Measurements from ENCODE around the gene GALNT18.

Gene GALNT18

DNA sequence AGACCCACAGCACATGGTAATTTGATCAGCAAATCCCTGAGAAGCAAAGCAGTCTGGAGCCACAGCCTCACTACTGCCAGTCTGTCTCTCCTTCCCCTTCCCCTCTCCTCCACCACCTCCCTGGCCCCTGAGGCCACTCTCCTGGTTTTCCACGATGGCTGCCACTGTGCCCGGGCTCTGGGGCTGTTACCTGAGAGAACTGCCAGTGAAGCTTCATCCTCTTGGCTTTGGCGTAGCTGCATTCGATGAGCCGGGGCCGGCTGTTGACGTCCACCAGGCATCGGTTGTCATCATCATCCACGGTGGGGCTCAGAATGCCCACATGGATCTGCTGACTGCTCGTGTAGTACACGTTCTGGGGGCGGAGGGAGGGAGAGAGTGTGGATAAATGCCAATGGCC is 329.0 kb downstream of the GALNT18 start:
- H3K4me1 ChIP-seq (ENCODE audit: control extremely low read depth in 1 of 4, control insufficient read depth in 4 of 4, insufficient read depth in 4 of 4, low read length in 3 of 4) = peaks cover 0 to 7% (median 0%) of the 10 kb centered on the region in 4 experiments
- no peak overlapping the region for H3K4me3 ChIP-seq (ENCODE audit: control insufficient read depth in 1 of 7, extremely low read depth in 1 of 7, insufficient read depth in 4 of 7, low read depth in 2 of 7, low read length in 6 of 7)
- WGBS (ENCODE audit: insufficient coverage) = 98% methylated on average over 11 of the region's 12 CpGs
- no peaks in the 10 kb centered on the region for H3K36me3 ChIP-seq (ENCODE audit: control insufficient read depth in 4 of 4, insufficient read depth in 4 of 4, low read length in 3 of 4)
- DNase-seq = no peak
- POLR2A ChIA-PET = no interaction called here
- H3K27ac ChIP-seq (ENCODE audit: insufficient read depth in 1 of 2, low read depth in 1 of 2, low read length in 2 of 2, poor library complexity in 1 of 2, severe bottlenecking in 2 of 2) = no peak overlapping the region
- H3K27me3 ChIP-seq (replicated peaks in 2 of 5; ENCODE audit: control insufficient read depth in 4 of 5, insufficient read depth in 5 of 5, low read length in 4 of 5) = peaks cover 0 to 10% (median 0%) of the 10 kb centered on the region in 5 experiments
- CTCF ChIA-PET = no interaction called here
- no peaks in the 10 kb centered on the region for H3K9me3 ChIP-seq (ENCODE audit: control extremely low read depth in 1 of 5, control insufficient read depth in 4 of 5, insufficient read depth in 2 of 5, low read depth in 1 of 5, low read length in 4 of 5)

DNA sequence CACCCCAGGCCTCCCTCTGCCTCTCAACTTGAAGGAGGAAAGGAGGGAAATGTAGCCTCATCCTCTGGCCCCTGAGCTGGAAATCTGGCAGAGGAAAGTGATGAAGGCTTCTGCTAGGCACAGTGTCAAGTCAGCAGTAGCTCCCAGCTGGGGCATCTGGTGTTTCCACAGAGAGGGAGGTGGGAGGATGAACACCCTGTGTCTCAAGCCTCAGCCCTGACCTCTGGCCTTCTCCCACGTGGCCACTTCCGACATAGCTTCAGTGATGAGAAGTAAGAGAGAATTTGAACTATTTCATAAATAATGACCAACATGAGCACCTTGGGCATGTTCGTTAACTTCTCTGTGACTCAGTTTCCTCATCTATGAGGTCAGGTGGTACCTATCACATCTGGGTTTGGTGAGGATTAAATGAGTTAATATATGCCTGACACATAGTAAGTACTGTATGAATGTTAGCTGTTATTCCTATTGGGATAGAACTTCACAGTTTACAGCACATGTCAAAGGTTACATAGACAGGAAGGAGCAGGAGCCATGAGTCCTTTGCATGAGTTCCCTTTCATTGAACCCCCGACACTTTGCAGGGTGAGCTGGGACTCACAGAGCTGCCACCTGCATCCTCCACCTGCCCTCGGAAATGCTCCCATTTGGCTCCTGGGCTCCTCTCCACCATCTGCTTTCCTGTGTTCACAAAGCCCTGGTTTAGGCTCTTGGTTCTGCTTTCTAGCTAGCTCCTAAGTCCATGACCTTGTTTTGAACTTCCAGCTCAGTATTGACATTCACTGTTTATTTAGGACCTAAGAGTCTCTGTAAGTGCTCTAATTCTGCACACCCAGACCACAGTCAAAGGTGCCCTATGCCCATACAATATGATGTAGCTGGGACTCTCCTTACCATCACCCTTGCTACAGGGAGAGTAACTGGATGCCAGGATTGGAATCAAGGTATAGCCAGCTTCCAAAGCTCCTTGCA is 330.5 kb downstream of the GALNT18 start:
- POLR2A ChIA-PET = no interaction called here
- no peak for DNase-seq
- WGBS (ENCODE audit: insufficient coverage) = 72% methylated on average over 4 of the region's 5 CpGs

DNA sequence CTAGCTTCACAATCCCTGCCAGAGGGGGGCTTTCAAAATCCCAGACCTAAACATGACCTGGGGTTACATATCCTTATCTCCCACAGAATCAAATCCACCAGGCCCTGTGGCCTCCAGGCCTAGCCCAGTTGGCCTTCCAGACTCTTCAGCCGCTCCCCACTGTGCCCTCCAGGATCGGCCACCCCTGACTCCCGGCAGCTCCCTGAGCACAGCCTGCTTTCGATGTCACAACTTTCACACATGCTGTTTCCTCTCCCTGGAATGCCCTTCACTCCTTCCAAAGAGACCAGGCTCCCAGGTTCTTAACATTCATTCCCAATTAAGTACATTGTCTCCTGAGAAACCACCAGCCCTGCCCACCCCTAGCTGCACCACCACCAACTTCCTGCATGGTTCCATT is 331.5 kb downstream of the GALNT18 start:
- Histone ChIP-seq H3K4me3 (ENCODE audit: control insufficient read depth in 1 of 7, extremely low read depth in 1 of 7, insufficient read depth in 4 of 7, low read depth in 2 of 7, low read length in 6 of 7) (no peak overlapping the region), H3K27ac (ENCODE audit: insufficient read depth in 1 of 2, low read depth in 1 of 2, low read length in 2 of 2, poor library complexity in 1 of 2, severe bottlenecking in 2 of 2) (no peak overlapping the region), H3K36me3 (ENCODE audit: control insufficient read depth in 4 of 4, insufficient read depth in 4 of 4, low read length in 3 of 4) (no peaks in the 10 kb centered on the region), H3K27me3 (replicated peaks in 2 of 5; ENCODE audit: control insufficient read depth in 4 of 5, insufficient read depth in 5 of 5, low read length in 4 of 5) (no peaks in the 10 kb centered on the region), H3K9me3 (ENCODE audit: control extremely low read depth in 1 of 5, control insufficient read depth in 4 of 5, insufficient read depth in 2 of 5, low read depth in 1 of 5, low read length in 4 of 5) (no peaks in the 10 kb centered on the region), H3K4me1 (ENCODE audit: control extremely low read depth in 1 of 4, control insufficient read depth in 4 of 4, insufficient read depth in 4 of 4, low read length in 3 of 4) (peaks cover 0 to 7% (median 0%) of the 10 kb centered on the region in 4 experiments)
- no peak for DNase-seq
- WGBS (ENCODE audit: insufficient coverage) = 100% methylated on average over 1 of the region's 4 CpGs
- ChIA-PET POLR2A (no interaction called here), CTCF (no interaction called here)

More for the DNA sequence above, 330.5 kb downstream of the GALNT18 start:
- peaks cover 0 to under 1% (median 0%) of the 10 kb centered on the region in 5 experiments for H3K27me3 ChIP-seq (replicated peaks in 2 of 5; ENCODE audit: control insufficient read depth in 4 of 5, insufficient read depth in 5 of 5, low read length in 4 of 5)
- no peaks in the 10 kb centered on the region for H3K9me3 ChIP-seq (ENCODE audit: control extremely low read depth in 1 of 5, control insufficient read depth in 4 of 5, insufficient read depth in 2 of 5, low read depth in 1 of 5, low read length in 4 of 5)
- no peak overlapping the region for H3K4me3 ChIP-seq (ENCODE audit: control insufficient read depth in 1 of 7, extremely low read depth in 1 of 7, insufficient read depth in 4 of 7, low read depth in 2 of 7, low read length in 6 of 7)
- no peak overlapping the region for H3K27ac ChIP-seq (ENCODE audit: insufficient read depth in 1 of 2, low read depth in 1 of 2, low read length in 2 of 2, poor library complexity in 1 of 2, severe bottlenecking in 2 of 2)
- CTCF ChIA-PET = interaction anchor here (1.0 kb wide), 1 partner anchor 24 kb away, joined by 3 read pairs; no protein-coding TSS in a partner anchor
- H3K4me1 ChIP-seq (ENCODE audit: control extremely low read depth in 1 of 4, control insufficient read depth in 4 of 4, insufficient read depth in 4 of 4, low read length in 3 of 4) = peaks cover 0 to 7% (median 0%) of the 10 kb centered on the region in 4 experiments
- no peaks in the 10 kb centered on the region for H3K36me3 ChIP-seq (ENCODE audit: control insufficient read depth in 4 of 4, insufficient read depth in 4 of 4, low read length in 3 of 4)

DNA sequence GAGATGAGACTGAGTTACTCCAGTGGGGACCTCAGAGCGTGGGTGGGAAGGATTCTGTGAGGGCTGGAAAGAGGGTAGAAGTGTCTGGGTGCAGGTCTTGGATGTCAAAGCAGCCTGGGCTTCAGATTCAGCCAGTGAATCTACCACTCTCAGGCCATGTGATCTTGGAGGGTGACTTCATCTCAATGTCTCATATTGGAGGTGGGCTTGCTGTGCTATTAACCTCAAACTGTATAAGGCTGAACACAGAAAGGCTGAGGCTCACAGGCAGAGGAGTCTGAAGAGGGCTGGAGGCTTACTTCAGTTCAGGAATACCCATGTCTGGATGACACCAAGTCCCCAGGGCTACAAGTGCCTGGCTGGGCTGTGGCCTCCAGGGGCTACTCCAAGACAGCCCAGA is 332.1 kb downstream of the GALNT18 start:
- CTCF ChIA-PET = no interaction called here
- Histone ChIP-seq H3K9me3 (ENCODE audit: control extremely low read depth in 1 of 5, control insufficient read depth in 4 of 5, insufficient read depth in 2 of 5, low read depth in 1 of 5, low read length in 4 of 5) (no peaks in the 10 kb centered on the region), H3K4me3 (ENCODE audit: control insufficient read depth in 1 of 7, extremely low read depth in 1 of 7, insufficient read depth in 4 of 7, low read depth in 2 of 7, low read length in 6 of 7) (no peak overlapping the region), H3K36me3 (ENCODE audit: control insufficient read depth in 4 of 4, insufficient read depth in 4 of 4, low read length in 3 of 4) (no peaks in the 10 kb centered on the region), H3K4me1 (ENCODE audit: control extremely low read depth in 1 of 4, control insufficient read depth in 4 of 4, insufficient read depth in 4 of 4, low read length in 3 of 4) (peaks cover 0 to 7% (median 0%) of the 10 kb centered on the region in 4 experiments), H3K27ac (ENCODE audit: insufficient read depth in 1 of 2, low read depth in 1 of 2, low read length in 2 of 2, poor library complexity in 1 of 2, severe bottlenecking in 2 of 2) (no peak overlapping the region), H3K27me3 (replicated peaks in 2 of 5; ENCODE audit: control insufficient read depth in 4 of 5, insufficient read depth in 5 of 5, low read length in 4 of 5) (no peaks in the 10 kb centered on the region)
- POLR2A ChIA-PET = no interaction called here
- no CpG with 5 or more reads among the region's 1 CpG for WGBS (ENCODE audit: insufficient coverage)
- DNase-seq = no peak

DNA sequence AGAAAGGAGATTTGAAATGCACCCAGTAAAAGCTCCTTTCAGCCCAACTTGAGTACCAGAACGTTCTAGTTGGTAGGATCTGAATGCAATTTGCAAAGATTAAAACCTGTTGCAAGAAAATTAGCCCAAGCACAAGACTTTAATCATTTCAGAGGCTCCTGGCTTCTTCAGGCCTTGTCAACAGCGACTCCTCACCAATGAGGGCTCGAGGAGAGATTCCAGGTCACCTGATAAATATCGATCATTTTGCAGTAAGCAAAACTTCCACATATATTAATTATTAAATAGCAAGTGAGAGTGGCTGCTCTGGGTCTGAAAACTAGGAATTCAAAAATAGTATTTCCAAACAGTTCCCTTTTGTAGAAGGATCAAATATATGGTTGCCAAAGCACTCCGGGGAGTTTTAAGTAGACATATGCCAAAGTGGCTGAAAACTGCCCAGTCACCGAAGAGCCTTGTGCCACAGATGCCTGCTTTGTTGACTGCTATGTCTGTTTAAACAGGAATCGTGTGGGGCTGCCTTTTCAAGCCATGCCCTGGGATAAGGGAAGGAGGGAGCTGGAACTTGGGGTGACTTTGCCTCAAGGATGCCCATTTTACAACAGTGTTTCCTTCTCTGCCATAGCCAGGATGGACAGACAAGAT is 332.7 kb downstream of the GALNT18 start:
- DNase-seq = no peak
- no peaks in the 10 kb centered on the region for H3K27me3 ChIP-seq (replicated peaks in 2 of 5; ENCODE audit: control insufficient read depth in 4 of 5, insufficient read depth in 5 of 5, low read length in 4 of 5)
- no peaks in the 10 kb centered on the region for H3K9me3 ChIP-seq (ENCODE audit: control extremely low read depth in 1 of 5, control insufficient read depth in 4 of 5, insufficient read depth in 2 of 5, low read depth in 1 of 5, low read length in 4 of 5)
- H3K4me1 ChIP-seq (ENCODE audit: control extremely low read depth in 1 of 4, control insufficient read depth in 4 of 4, insufficient read depth in 4 of 4, low read length in 3 of 4) = peaks cover 0 to 7% (median 0%) of the 10 kb centered on the region in 4 experiments
- CTCF ChIA-PET = no interaction called here
- H3K36me3 ChIP-seq (ENCODE audit: control insufficient read depth in 4 of 4, insufficient read depth in 4 of 4, low read length in 3 of 4) = no peaks in the 10 kb centered on the region
- 89% methylated on average over 4 of the region's 7 CpGs for WGBS (ENCODE audit: insufficient coverage)
- no peak overlapping the region for H3K4me3 ChIP-seq (ENCODE audit: control insufficient read depth in 1 of 7, extremely low read depth in 1 of 7, insufficient read depth in 4 of 7, low read depth in 2 of 7, low read length in 6 of 7)
- no peak overlapping the region for H3K27ac ChIP-seq (ENCODE audit: insufficient read depth in 1 of 2, low read depth in 1 of 2, low read length in 2 of 2, poor library complexity in 1 of 2, severe bottlenecking in 2 of 2)
- POLR2A ChIA-PET = no interaction called here

DNA sequence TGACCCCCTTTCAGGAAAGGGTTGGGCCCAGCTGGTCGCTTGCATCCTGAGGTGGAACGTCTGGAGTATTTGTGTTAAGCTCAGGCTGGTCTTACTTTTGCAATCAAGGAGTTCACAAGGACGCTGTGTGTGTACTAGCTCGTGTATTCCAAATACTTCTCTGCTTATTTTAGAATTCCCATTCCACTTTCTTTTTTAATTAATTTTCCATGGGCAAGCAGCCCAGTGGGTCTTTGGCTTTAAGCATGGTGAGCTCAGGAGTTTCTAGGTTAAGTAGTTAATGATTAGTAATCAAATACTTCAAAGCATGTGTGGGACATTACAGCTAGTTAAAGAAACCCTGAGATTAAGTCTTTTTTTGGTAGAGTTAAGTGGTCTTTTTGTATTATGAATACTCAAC is 337.3 kb downstream of the GALNT18 start:
- DNase-seq = no peak
- POLR2A ChIA-PET = no interaction called here
- WGBS (ENCODE audit: insufficient coverage) = 70% methylated on average over 2 of the region's 4 CpGs
- no peak overlapping the region for H3K4me3 ChIP-seq (ENCODE audit: control insufficient read depth in 1 of 7, extremely low read depth in 1 of 7, insufficient read depth in 4 of 7, low read depth in 2 of 7, low read length in 6 of 7)
- no peak overlapping the region for H3K27ac ChIP-seq (ENCODE audit: insufficient read depth in 1 of 2, low read depth in 1 of 2, low read length in 2 of 2, poor library complexity in 1 of 2, severe bottlenecking in 2 of 2)
- H3K36me3 ChIP-seq (ENCODE audit: control insufficient read depth in 4 of 4, insufficient read depth in 4 of 4, low read length in 3 of 4) = no peaks in the 10 kb centered on the region
- H3K27me3 ChIP-seq (replicated peaks in 2 of 5; ENCODE audit: control insufficient read depth in 4 of 5, insufficient read depth in 5 of 5, low read length in 4 of 5) = no peaks in the 10 kb centered on the region
- CTCF ChIA-PET = no interaction called here
- H3K4me1 ChIP-seq (ENCODE audit: control extremely low read depth in 1 of 4, control insufficient read depth in 4 of 4, insufficient read depth in 4 of 4, low read length in 3 of 4) = peaks cover 0 to 11% (median 6%) of the 10 kb centered on the region in 4 experiments
- H3K9me3 ChIP-seq (ENCODE audit: control extremely low read depth in 1 of 5, control insufficient read depth in 4 of 5, insufficient read depth in 2 of 5, low read depth in 1 of 5, low read length in 4 of 5) = no peaks in the 10 kb centered on the region

DNA sequence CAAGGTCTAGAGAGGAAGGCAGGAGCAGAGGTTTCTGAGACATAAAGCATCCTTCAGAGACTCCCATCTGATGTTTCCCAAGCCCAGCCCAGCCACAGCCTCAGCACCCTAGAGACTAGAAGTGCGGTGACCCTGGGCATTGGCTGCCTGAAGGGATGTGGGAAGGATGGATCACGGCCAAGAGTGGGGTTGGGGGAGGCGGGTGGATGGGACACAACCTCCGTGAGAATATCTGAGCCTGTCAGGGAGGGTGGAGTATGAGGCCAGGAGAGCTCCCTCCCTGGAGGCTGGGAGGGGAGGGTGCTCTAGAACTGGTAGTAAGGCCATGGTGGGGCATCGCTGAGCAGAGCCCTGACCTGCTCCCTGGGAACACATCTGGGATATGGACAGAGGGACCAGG is 340.2 kb downstream of the GALNT18 start:
- WGBS (ENCODE audit: insufficient coverage) = 90% methylated on average over 2 of the region's 5 CpGs
- ChIA-PET POLR2A (no interaction called here), CTCF (interaction anchor here (2.2 kb wide), 1 partner anchor 48 kb away, joined by 6 read pairs; no protein-coding TSS in a partner anchor)
- Histone ChIP-seq H3K4me1 (ENCODE audit: control extremely low read depth in 1 of 4, control insufficient read depth in 4 of 4, insufficient read depth in 4 of 4, low read length in 3 of 4) (peaks cover 0 to 11% (median 6%) of the 10 kb centered on the region in 4 experiments), H3K4me3 (ENCODE audit: control insufficient read depth in 1 of 7, extremely low read depth in 1 of 7, insufficient read depth in 4 of 7, low read depth in 2 of 7, low read length in 6 of 7) (no peak overlapping the region), H3K36me3 (ENCODE audit: control insufficient read depth in 4 of 4, insufficient read depth in 4 of 4, low read length in 3 of 4) (no peaks in the 10 kb centered on the region), H3K27ac (ENCODE audit: insufficient read depth in 1 of 2, low read depth in 1 of 2, low read length in 2 of 2, poor library complexity in 1 of 2, severe bottlenecking in 2 of 2) (no peak overlapping the region), H3K27me3 (replicated peaks in 2 of 5; ENCODE audit: control insufficient read depth in 4 of 5, insufficient read depth in 5 of 5, low read length in 4 of 5) (no peaks in the 10 kb centered on the region), H3K9me3 (ENCODE audit: control extremely low read depth in 1 of 5, control insufficient read depth in 4 of 5, insufficient read depth in 2 of 5, low read depth in 1 of 5, low read length in 4 of 5) (no peaks in the 10 kb centered on the region)
- DNase-seq = no peak

Data from common myeloid progenitor, CD34-positive (primary cell).